Mucosa of descending colon (tissue), 3 donors: ENCODE data around the gene STK32B. TPM values are rescaled to one million over a fixed set of nuclear protein-coding genes. Genes with fewer than 3 reads are reported as not detected.

Experiments used
- ATAC-seq: fragments of 200-7000 bp; cut with Tn5 transposase; one replicate; pipeline ENCODE4 v1.9.1; 2020; ENCODE audit warnings: mild to moderate bottlenecking, moderate library complexity
- DNase-seq, 3 donors: peaks; one replicate each; pipeline ENCODE4 v3.0.0-alpha.2; 2020
- H3K36me3 ChIP-seq: fragments of 200-600 bp; one replicate; pipeline ENCODE4 v1.8.0; 2021; ENCODE audit warnings: low read depth, mild to moderate bottlenecking
- H3K4me1 ChIP-seq: fragments of 200-600 bp; one replicate; pipeline ENCODE4 v1.8.0; 2021; ENCODE audit warnings: low read depth, mild to moderate bottlenecking
- H3K4me3 ChIP-seq: fragments of 200-600 bp; one replicate; pipeline ENCODE4 v1.8.0; 2021; ENCODE audit warnings: mild to moderate bottlenecking
- H3K9me3 ChIP-seq: fragments of 200-600 bp; one replicate; pipeline ENCODE4 v1.8.0; 2021; ENCODE audit warnings: mild to moderate bottlenecking
- CTCF ChIP-seq: fragments of 200-600 bp; IDR thresholded peaks from one replicate; pipeline ENCODE4 v1.8.0; 2022; ENCODE audit warnings: antibody characterized with exemption, mild to moderate bottlenecking
- intact Hi-C, 2 donors: fragments of 100-400 bp; cut with DNase I in 1 of 2; cut with micrococcal nuclease in 1 of 2; formaldehyde crosslinking; loops; one replicate each; pipeline versions ENCODE4 v1.11.0 to v1.11.1; 2022; cut with DNase I, micrococcal nuclease
- total RNA-seq, 3 donors: library from RNA; stranded (reverse); fragmentation: NEBNext Ultra II Directional in 2 of 3; extraction: Animal tissue kit (Norgen Biotek cat#: 25700) in 2 of 3; gene quantifications; one replicate each; pipeline versions ENCODE4 v1.2.1 to v1.2.4, GENCODE V29; 2021 to 2023
- donor health status: DM: no; HTN: no; CAD: no; lungs with moderate emphysema.
- donor health status: DM: no; HTN: no; CAD: no.
- donor health status: DM: no; HTN: yes; CAD: no.

Gene STK32B
- total RNA-seq, 3 donors from 2014 or later, result 0.67 to 2.2 (median 1.1) TPM

DNA sequence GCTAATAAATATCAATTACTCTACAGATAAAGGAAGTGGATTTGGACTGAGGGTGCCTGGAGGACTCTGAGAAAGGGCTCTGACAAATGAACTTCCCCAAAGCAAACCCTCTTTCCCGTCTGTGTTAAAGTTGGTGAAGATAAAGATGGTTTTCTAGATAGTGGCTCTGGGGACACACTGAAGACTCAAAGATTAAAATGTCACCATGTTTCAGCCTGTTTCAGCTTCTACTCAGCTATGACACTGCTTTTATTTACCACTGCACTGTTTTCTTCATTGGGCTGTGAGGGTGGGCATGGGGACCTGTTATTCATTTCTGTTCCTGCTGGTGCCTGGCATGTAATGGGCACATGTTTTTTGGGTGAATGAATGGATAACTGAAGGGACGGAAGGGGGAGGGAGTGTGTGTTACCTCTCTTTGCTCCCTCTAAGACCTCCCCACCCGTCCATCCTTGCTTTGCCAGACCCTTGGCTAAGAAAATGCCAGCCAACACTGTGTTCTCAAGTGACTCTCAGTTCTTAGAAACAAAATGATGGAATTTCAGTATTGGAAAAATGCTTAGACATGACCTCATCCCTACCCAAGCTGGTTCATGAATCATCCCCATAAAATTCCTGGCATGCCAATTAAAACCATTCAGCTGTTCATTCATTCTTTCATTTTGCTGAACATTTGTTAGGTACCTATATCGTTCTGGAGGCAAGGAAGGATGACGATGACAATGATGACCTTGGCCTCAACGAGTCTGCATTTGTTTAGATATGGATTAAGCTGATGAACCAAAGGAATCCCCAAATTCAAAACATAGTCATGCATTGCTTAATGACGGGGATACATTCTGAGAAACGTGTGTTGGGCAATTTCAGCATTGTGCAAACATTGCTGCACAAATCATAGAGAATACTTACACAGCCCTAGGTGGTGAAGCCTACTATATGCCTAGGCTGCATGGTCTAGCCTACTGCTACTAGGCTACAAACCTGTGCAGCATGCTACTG, 13.4 kb upstream of the STK32B start:
- no peaks in the 10 kb centered on the region for H3K4me1 ChIP-seq
- ATAC-seq, result peak; percentile 54
- H3K4me3 ChIP-seq, result no peak overlapping the region
- H3K36me3 ChIP-seq, result no peaks in the 10 kb centered on the region
- intact Hi-C loops, result no loop called here
- no peaks in the 10 kb centered on the region for H3K9me3 ChIP-seq
- TF ChIP-seq CTCF, result no peak
- DNase-seq, result peak in 1 of 3 donors; percentile 21

GRCh38 chr4:5039800-5040199, 11.5 kb upstream of the STK32B start:
- no peak overlapping the region for H3K4me3 ChIP-seq
- DNase-seq (no peak), ATAC-seq (no peak)
- intact Hi-C loops, result no loop called here
- TF ChIP-seq CTCF, result no peak
- H3K36me3 ChIP-seq, result no peaks in the 10 kb centered on the region
- no peaks in the 10 kb centered on the region for H3K9me3 ChIP-seq
- no peaks in the 10 kb centered on the region for H3K4me1 ChIP-seq

GRCh38 chr4:5040856-5041620, 10.2 kb upstream of the STK32B start:
- TF ChIP-seq CTCF, result no peak
- no peak for DNase-seq
- H3K9me3 ChIP-seq, result no peaks in the 10 kb centered on the region
- no peaks in the 10 kb centered on the region for H3K4me1 ChIP-seq
- ATAC-seq, result no peak
- intact Hi-C loops, result no loop called here
- no peak overlapping the region for H3K4me3 ChIP-seq
- no peaks in the 10 kb centered on the region for H3K36me3 ChIP-seq

GRCh38 chr4:5041699-5042098, 9.6 kb upstream of the STK32B start:
- H3K9me3 ChIP-seq, result no peaks in the 10 kb centered on the region
- H3K4me1 ChIP-seq, result no peaks in the 10 kb centered on the region
- intact Hi-C loops, result no loop called here
- no peak overlapping the region for H3K4me3 ChIP-seq
- TF ChIP-seq CTCF, result no peak
- DNase-seq (no peak), ATAC-seq (no peak)
- H3K36me3 ChIP-seq, result no peaks in the 10 kb centered on the region

- DNase-seq (no peak), ATAC-seq (no peak)
- H3K36me3 ChIP-seq, result no peaks in the 10 kb centered on the region
- no peaks in the 10 kb centered on the region for H3K4me1 ChIP-seq
- intact Hi-C loops, result no loop called here
- no peak overlapping the region for H3K4me3 ChIP-seq
- H3K9me3 ChIP-seq, result no peaks in the 10 kb centered on the region
- no peak for TF ChIP-seq CTCF
Observed at GRCh38 chr4:5043579-5043978, 7.7 kb upstream of the STK32B start.
